ENCODE data around the gene GLYR1. TPM values are rescaled to one million over a fixed set of nuclear protein-coding genes. Genes with fewer than 3 reads are reported as not detected.

Gene GLYR1
- total RNA-seq, 1 donor from 2014 or later: 69.9 TPM

Other genes with a start within 250 kb of the GLYR1 start
- 30.8 TPM for gene UBALD1, start 232.4 kb downstream of the GLYR1 start, total RNA-seq
- 75.3 TPM for gene MGRN1, start 222.5 kb downstream of the GLYR1 start, total RNA-seq
- gene NUDT16L1, start 153.7 kb downstream of the GLYR1 start, total RNA-seq: 21.3 TPM
- 34.4 TPM for gene ANKS3, start 113.0 kb downstream of the GLYR1 start, total RNA-seq
- gene DNAAF8, start 112.8 kb downstream of the GLYR1 start, total RNA-seq: 0.31 TPM
- 21.5 TPM for gene ZNF500, start 80.1 kb downstream of the GLYR1 start, total RNA-seq
- not detected for gene SEPTIN12, start 58.9 kb downstream of the GLYR1 start, total RNA-seq
- gene SMIM22, start 51.9 kb downstream of the GLYR1 start, total RNA-seq: not detected
- 19.7 TPM for gene ROGDI, start 44.7 kb downstream of the GLYR1 start, total RNA-seq
- gene UBN1, start 193 bp upstream of the GLYR1 start, total RNA-seq: 28.3 TPM
- 85.1 TPM for gene PPL, start 89.9 kb upstream of the GLYR1 start, total RNA-seq
- 43.1 TPM for gene SEC14L5, start 111.0 kb upstream of the GLYR1 start, total RNA-seq
- 11.5 TPM for gene NAGPA, start 186.6 kb upstream of the GLYR1 start, total RNA-seq
- 44.3 TPM for gene C16orf89, start 218.7 kb upstream of the GLYR1 start, total RNA-seq
- gene ALG1, start 224.6 kb upstream of the GLYR1 start, total RNA-seq: 15.8 TPM

Measured in sciatic nerve (tissue), 1 donor.